A673 (cell line): ENCODE measurements around the gene ST6GALNAC2. TPM values are rescaled to one million over a fixed set of nuclear protein-coding genes. Genes with fewer than 3 reads are reported as not detected.

ENCODE experiments used
- BruUV-seq: library from RNA; stranded (reverse); fragments of 400-500 nt; replicated peaks from 2 replicates; lab custom pipeline; 2021; lab: Mats Ljungman, UMichigan
- CTCF ChIA-PET: fragments of 300-600 bp; sonication (Branson Sonifier 250); formaldehyde crosslinking; loops from one replicate; lab custom pipeline; 2022; ENCODE audit warnings: antibody characterized with exemption; lab: Charles Lee
- POLR2A ChIA-PET: fragments of 300-600 bp; sonication (Branson Sonifier 250); formaldehyde crosslinking; loops from one replicate; lab custom pipeline; 2022; ENCODE audit warnings: antibody characterized with exemption; ENCODE audit not compliant: low non-redundant PET; lab: Charles Lee
- DNase-seq: peaks from one replicate; pipeline ENCODE4 v3.0.0-alpha.2; 2015; ENCODE audit warnings: low spot score
- H3K27ac ChIP-seq: fragments of 200-600 bp; sonication (generic); 2 replicates; pipeline ENCODE4 v1.5.1; 2016; ENCODE audit warnings: mixed run types, low read depth, mild to moderate bottlenecking, mixed read lengths, antibody characterized with exemption, low read length; ENCODE audit not compliant: poor library complexity, severe bottlenecking
- H3K27me3 ChIP-seq: fragments of 200-600 bp; sonication (generic); replicated peaks from 2 replicates; pipeline ENCODE4 v1.6.1; 2017; ENCODE audit warnings: mixed run types, low read depth, mild to moderate bottlenecking, mixed read lengths, antibody characterized with exemption, low read length; ENCODE audit not compliant: insufficient read depth, poor library complexity
- H3K36me3 ChIP-seq: fragments of 200-600 bp; sonication (generic); 2 replicates; pipeline ENCODE4 v1.6.1; 2016; ENCODE audit warnings: mixed run types, mild to moderate bottlenecking, mixed read lengths, antibody characterized with exemption, low read length; ENCODE audit not compliant: insufficient read depth, poor library complexity, severe bottlenecking
- H3K4me1 ChIP-seq: fragments of 200-600 bp; sonication (generic); 2 replicates; pipeline ENCODE4 v1.6.1; 2017; ENCODE audit warnings: mixed run types, mild to moderate bottlenecking, mixed read lengths, antibody characterized with exemption, low read length; ENCODE audit not compliant: insufficient read depth, poor library complexity, severe bottlenecking
- H3K4me3 ChIP-seq: fragments of 200-600 bp; sonication (generic); 2 replicates; pipeline ENCODE4 v1.5.1; 2016; ENCODE audit warnings: low read depth, mixed run types, mild to moderate bottlenecking, mixed read lengths, low read length; ENCODE audit not compliant: poor library complexity, severe bottlenecking
- H3K9me3 ChIP-seq: fragments of 200-600 bp; sonication (generic); 2 replicates; pipeline ENCODE4 v1.6.1; 2016; ENCODE audit warnings: mixed run types, low read depth, mild to moderate bottlenecking, mixed read lengths, antibody characterized with exemption, low read length; ENCODE audit not compliant: poor library complexity, severe bottlenecking
- EZH2 ChIP-seq: fragments of 200-600 bp; sonication (generic); IDR thresholded peaks from 2 replicates; pipeline ENCODE4 v1.6.1; 2017; ENCODE audit warnings: borderline replicate concordance, low read depth, mild to moderate bottlenecking, mixed read lengths, antibody characterized with exemption, low read length; ENCODE audit not compliant: poor library complexity, severe bottlenecking
- intact Hi-C: fragments of 100-400 bp; cut with micrococcal nuclease; formaldehyde crosslinking; loops from one replicate; pipeline ENCODE4 v1.10.0; 2022; ENCODE audit not compliant: unreplicated experiment
- total RNA-seq: library from RNA; stranded (reverse); gene quantifications from 2 replicates; pipeline ENCODE4 v1.2.3, GENCODE V29; 2021
- TF ChIP-seq, protein P1 (sequence below): fragments of 300-800, 200-600 bp; sonication (generic); conservative IDR thresholded peaks from 2 replicates; pipeline ENCODE4 v1.5.1; 2017; ENCODE audit warnings: low read depth, mild to moderate bottlenecking, antibody characterized with exemption, low read length, moderate library complexity, mixed read lengths

ST6GALNAC2 gene
- total RNA-seq, 1 experiment from 2014 or later = not detected

GRCh38 chr17:76532072-76532651, 53.5 kb downstream of the ST6GALNAC2 start:
- no TSS peak for BruUV-seq
- Histone ChIP-seq H3K4me3 (no peak overlapping the region), H3K9me3 (no peaks in the 10 kb centered on the region), H3K4me1 (peaks cover 15% of the 10 kb centered on the region), H3K27ac (no peak overlapping the region), H3K36me3 (no peaks in the 10 kb centered on the region), H3K27me3 (no peaks in the 10 kb centered on the region)
- POLR2A ChIA-PET = no interaction called here
- no peak for DNase-seq
- intact Hi-C loops = no loop called here
- CTCF ChIA-PET = no interaction called here
- TF ChIP-seq, protein P1, sequence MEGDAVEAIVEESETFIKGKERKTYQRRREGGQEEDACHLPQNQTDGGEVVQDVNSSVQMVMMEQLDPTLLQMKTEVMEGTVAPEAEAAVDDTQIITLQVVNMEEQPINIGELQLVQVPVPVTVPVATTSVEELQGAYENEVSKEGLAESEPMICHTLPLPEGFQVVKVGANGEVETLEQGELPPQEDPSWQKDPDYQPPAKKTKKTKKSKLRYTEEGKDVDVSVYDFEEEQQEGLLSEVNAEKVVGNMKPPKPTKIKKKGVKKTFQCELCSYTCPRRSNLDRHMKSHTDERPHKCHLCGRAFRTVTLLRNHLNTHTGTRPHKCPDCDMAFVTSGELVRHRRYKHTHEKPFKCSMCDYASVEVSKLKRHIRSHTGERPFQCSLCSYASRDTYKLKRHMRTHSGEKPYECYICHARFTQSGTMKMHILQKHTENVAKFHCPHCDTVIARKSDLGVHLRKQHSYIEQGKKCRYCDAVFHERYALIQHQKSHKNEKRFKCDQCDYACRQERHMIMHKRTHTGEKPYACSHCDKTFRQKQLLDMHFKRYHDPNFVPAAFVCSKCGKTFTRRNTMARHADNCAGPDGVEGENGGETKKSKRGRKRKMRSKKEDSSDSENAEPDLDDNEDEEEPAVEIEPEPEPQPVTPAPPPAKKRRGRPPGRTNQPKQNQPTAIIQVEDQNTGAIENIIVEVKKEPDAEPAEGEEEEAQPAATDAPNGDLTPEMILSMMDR = no peak
- no peak for TF ChIP-seq EZH2

GRCh38 chr17:76531486-76532038, 54.1 kb downstream of the ST6GALNAC2 start:
- CTCF ChIA-PET = no interaction called here
- intact Hi-C loops = no loop called here

GRCh38 chr17:76530811-76531485, 54.7 kb downstream of the ST6GALNAC2 start:
- Histone ChIP-seq H3K4me3 (no peak overlapping the region), H3K36me3 (no peaks in the 10 kb centered on the region), H3K4me1 (peaks cover 15% of the 10 kb centered on the region), H3K9me3 (no peaks in the 10 kb centered on the region), H3K27me3 (no peaks in the 10 kb centered on the region), H3K27ac (no peak overlapping the region)
- no TSS peak for BruUV-seq
- CTCF ChIA-PET = no interaction called here
- DNase-seq = no peak
- POLR2A ChIA-PET = no interaction called here
- TF ChIP-seq, protein P1 = no peak
- TF ChIP-seq EZH2 = no peak
- intact Hi-C loops = no loop called here

More at GRCh38 chr17:76531486-76532038, 54.1 kb downstream of the ST6GALNAC2 start:
- no peak for DNase-seq
- Histone ChIP-seq H3K9me3 (no peaks in the 10 kb centered on the region), H3K4me1 (peaks cover 15% of the 10 kb centered on the region), H3K27me3 (no peaks in the 10 kb centered on the region), H3K4me3 (no peak overlapping the region), H3K36me3 (no peaks in the 10 kb centered on the region), H3K27ac (no peak overlapping the region)
- BruUV-seq = no TSS peak
- POLR2A ChIA-PET = no interaction called here
- TF ChIP-seq, protein P1 = no peak
- no peak for TF ChIP-seq EZH2
